ENCODE results near the gene SLC66A2.

SLC66A2 gene

DNA sequence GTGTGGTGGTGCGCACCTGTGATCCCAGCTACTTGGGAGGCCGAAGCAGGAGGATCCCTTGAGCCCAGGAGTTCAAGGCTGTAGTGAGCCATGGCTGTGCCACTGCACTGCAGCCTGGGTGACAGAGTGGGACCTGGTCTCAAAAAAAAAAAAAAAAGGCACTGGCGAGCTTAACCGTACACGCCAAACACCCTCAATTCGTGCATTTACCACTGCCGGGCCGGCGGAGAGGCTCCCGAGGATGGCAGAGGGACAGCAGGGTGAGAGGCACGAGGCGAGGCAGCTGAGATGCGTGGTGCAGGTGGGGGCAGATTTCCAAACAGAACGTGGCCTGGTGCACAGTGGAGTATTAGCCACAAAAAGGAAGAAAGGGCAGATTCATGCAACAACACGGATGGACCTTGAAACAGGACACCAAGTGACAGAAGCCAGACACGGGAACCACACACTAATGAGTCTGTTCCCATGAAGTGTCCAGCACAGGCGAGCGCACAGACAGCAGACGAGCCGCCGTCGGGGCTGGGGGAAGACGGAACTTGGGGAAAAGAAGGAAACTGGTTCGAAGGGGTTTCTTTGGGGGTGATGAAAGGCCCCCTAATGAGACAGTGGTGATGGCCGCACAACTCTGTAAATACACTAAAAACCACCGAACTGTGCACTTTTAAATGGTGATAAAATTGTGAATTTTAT, 27.4 kb downstream of the SLC66A2 start:
- Histone ChIP-seq H3K27me3 (no peaks in the 10 kb centered on the region), H3K36me3 (peaks cover 32% of the 10 kb centered on the region), H3K9me3 (peaks cover 10% of the 10 kb centered on the region), H3K4me1 (ENCODE audit: control insufficient read depth in 1 of 2, insufficient read depth in 1 of 2, low read depth in 1 of 2, low read length in 1 of 2) (no peaks in the 10 kb centered on the region), H3K27ac (no peak overlapping the region), H3K4me3 (ENCODE audit: low read depth in 1 of 2, low read length in 1 of 2) (no peak overlapping the region)
- TF ChIP-seq, protein P1, sequence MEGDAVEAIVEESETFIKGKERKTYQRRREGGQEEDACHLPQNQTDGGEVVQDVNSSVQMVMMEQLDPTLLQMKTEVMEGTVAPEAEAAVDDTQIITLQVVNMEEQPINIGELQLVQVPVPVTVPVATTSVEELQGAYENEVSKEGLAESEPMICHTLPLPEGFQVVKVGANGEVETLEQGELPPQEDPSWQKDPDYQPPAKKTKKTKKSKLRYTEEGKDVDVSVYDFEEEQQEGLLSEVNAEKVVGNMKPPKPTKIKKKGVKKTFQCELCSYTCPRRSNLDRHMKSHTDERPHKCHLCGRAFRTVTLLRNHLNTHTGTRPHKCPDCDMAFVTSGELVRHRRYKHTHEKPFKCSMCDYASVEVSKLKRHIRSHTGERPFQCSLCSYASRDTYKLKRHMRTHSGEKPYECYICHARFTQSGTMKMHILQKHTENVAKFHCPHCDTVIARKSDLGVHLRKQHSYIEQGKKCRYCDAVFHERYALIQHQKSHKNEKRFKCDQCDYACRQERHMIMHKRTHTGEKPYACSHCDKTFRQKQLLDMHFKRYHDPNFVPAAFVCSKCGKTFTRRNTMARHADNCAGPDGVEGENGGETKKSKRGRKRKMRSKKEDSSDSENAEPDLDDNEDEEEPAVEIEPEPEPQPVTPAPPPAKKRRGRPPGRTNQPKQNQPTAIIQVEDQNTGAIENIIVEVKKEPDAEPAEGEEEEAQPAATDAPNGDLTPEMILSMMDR (IDR thresholded peaks at IDR 0.05) = no peak

GRCh38 chr18:79922971-79923411, 28.5 kb downstream of the SLC66A2 start:
- TF ChIP-seq, protein P1 (IDR thresholded peaks at IDR 0.05) = no peak
- peaks cover 35% of the 10 kb centered on the region for H3K36me3 ChIP-seq
- H3K27me3 ChIP-seq = no peaks in the 10 kb centered on the region
- H3K27ac ChIP-seq = no peak overlapping the region
- peaks cover 9% of the 10 kb centered on the region for H3K9me3 ChIP-seq
- H3K4me3 ChIP-seq (ENCODE audit: low read depth in 1 of 2, low read length in 1 of 2) = no peak overlapping the region
- H3K4me1 ChIP-seq (ENCODE audit: control insufficient read depth in 1 of 2, insufficient read depth in 1 of 2, low read depth in 1 of 2, low read length in 1 of 2) = no peaks in the 10 kb centered on the region

DNA sequence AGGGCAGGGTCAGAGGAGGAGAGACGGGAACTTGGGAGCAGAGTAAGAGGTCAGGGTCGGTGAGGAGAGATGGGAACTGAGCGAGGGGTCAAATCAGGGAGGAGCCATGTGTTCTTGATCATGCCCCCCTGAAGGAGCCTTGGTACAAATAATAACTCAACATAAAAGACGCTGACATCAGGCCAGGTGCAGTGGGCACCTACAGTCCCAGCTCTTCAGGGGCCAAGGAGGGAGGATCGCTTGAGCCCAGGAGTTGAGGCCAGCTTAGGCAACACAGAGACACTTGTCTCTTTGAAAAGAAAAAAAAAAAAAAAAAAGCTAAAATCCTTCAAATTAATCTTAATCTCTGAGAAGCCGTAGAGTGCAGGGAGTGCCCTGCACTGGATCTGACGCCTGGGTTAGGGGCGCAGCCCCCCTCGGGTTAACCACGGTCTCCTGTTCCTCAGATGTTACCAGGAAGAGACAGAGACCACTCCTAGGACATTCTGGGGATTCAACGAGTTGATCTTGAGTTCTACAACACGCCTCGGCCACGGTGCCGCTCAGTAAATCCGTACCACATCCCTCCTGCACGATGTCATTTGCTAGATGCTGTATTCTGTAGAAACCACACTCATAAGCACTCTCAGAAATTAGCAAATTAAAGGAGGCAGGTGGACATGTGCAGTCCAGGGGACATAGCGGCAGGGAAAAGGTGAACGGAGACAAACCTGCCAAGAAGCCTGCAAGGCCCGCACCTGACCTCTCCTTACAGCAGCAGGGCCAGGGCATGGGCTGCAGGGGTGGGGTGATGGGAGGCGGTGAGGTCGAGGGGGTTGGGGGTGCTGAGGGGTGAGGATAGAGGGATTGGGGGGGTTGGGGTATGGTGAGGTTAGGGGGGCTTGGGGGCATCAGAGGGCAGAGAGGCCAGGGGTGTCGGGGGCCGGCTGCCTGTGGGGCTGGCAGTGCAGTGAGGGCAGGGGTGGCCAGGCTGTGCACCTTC, 29.2 kb downstream of the SLC66A2 start:
- Histone ChIP-seq H3K9me3 (peaks cover 15% of the 10 kb centered on the region), H3K27ac (no peak overlapping the region), H3K36me3 (peaks cover 39% of the 10 kb centered on the region), H3K4me1 (ENCODE audit: control insufficient read depth in 1 of 2, insufficient read depth in 1 of 2, low read depth in 1 of 2, low read length in 1 of 2) (no peaks in the 10 kb centered on the region), H3K4me3 (ENCODE audit: low read depth in 1 of 2, low read length in 1 of 2) (no peak overlapping the region), H3K27me3 (no peaks in the 10 kb centered on the region)
- TF ChIP-seq, protein P1 (IDR thresholded peaks at IDR 0.05) = no peak

DNA sequence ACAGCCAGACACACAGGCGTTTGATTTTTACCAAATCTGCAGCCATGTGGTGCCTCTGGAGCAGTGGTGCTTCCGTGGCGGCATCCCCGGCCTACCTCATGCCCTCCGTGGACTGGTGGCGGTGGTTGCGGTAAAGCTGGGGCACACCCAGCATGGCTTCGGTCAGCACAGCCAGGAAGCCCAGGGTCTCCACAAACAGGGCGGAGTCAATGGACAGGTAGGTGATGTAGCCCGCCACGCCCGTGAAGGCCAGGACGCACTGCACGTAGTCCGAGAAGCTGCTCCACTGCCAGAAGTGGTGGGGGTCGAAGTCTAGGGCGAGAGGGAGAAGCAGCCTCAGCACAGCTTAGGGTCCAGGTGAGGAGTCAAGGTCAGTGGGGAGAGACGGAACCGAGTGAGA, 32.4 kb downstream of the SLC66A2 start:
- Histone ChIP-seq H3K4me1 (ENCODE audit: control insufficient read depth in 1 of 2, insufficient read depth in 1 of 2, low read depth in 1 of 2, low read length in 1 of 2) (no peaks in the 10 kb centered on the region), H3K27ac (no peak overlapping the region), H3K36me3 (peaks cover 50% of the 10 kb centered on the region), H3K9me3 (peaks cover 21% of the 10 kb centered on the region), H3K27me3 (no peaks in the 10 kb centered on the region), H3K4me3 (ENCODE audit: low read depth in 1 of 2, low read length in 1 of 2) (no peak overlapping the region)
- TF ChIP-seq, protein P1 (IDR thresholded peaks at IDR 0.05) = no peak

- TF ChIP-seq, protein P1 (IDR thresholded peaks at IDR 0.05) = no peak
- Histone ChIP-seq H3K4me1 (ENCODE audit: control insufficient read depth in 1 of 2, insufficient read depth in 1 of 2, low read depth in 1 of 2, low read length in 1 of 2) (no peaks in the 10 kb centered on the region), H3K27me3 (no peaks in the 10 kb centered on the region), H3K27ac (no peak overlapping the region), H3K4me3 (ENCODE audit: low read depth in 1 of 2, low read length in 1 of 2) (no peak overlapping the region), H3K9me3 (peaks cover 21% of the 10 kb centered on the region), H3K36me3 (peaks cover 50% of the 10 kb centered on the region)
Observed at GRCh38 chr18:79918615-79919011, 32.8 kb downstream of the SLC66A2 start.
